SKM-1 treated with dmso at 0.1 percent for 144 hours (cell line): ENCODE data around the gene MTMR6.

Source experiments
- DNase-seq: peaks from one replicate; lab custom pipeline; 2025; ENCODE audit not compliant: unreplicated experiment; lab: John Stamatoyannopoulos, UW

Gene MTMR6

DNA sequence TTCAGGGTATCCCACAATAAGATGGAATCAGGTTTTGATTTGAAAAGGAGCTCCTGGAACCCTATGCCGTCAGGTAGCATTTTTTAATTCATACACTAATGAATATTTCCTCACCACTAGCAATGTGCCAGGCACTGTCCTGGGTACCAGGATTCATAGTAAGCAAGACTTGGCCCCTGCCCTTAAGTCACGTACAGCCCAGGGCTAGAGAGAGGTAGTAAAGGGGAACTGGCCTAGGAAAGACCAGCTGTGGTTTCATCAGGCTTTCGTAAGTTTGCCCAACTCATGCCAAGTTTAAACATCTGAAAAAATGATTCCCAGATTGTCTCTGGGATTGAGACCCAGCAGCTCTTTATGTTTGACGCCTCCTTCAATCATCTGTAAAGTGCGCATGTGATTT, 69.3 kb downstream of the MTMR6 start:
- peak; percentile 27 for DNase-seq

DNA sequence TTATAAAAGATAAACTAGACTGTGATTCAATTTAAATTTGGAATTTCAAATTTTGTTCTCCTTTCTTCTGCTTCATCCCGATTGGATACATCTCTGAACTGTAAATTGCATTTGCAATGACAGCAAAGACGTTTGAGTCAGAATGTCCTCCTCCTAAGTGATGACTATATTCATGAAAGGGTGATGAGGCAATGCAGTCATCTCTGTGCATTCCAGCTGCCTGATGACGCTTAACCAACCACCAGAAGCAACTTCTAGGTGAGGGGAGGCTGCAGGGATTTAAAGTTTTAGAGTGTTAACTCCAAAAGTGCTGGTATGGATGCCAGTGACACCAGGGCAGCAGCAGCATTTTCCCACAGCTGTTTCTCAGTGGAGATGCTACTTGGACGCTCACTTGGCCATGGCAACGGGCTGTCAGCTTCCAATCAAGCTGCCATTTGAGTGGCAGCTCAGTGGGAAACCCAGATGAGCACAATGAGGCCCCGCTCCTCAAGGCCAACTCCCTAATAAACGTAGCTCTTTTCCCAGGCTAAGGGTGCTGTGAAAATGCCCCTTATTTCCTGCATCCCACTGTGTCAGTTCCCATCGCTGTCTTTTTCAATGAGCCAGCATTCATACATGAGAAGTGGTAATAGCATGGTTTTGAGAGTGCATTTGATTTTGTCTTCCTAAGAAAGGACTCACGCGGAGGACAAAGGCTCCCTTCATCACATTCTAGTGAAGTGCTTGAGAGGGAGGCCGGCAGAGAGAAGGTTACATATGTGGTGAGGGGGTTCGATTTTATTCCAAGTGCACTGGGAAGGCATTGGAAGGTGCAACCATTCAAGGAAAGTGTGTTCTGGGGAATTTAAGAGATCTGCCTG, 70.0 kb downstream of the MTMR6 start:
- no peak for DNase-seq

DNA sequence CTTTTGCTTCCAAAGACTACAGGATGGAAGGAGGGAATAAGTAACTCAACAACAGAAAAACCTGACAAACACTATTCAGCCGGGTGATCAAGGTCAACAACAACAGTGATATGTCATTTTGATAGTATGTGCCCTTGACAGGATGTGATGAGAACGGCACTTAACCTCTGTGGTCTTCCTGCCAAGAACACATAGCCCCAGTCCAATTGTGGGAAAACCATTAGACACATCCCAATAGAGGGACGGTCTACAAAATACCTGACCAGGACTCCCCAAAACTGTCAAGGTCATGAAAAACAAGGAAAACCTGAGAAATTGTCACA, 72.1 kb downstream of the MTMR6 start:
- no peak for DNase-seq

DNA sequence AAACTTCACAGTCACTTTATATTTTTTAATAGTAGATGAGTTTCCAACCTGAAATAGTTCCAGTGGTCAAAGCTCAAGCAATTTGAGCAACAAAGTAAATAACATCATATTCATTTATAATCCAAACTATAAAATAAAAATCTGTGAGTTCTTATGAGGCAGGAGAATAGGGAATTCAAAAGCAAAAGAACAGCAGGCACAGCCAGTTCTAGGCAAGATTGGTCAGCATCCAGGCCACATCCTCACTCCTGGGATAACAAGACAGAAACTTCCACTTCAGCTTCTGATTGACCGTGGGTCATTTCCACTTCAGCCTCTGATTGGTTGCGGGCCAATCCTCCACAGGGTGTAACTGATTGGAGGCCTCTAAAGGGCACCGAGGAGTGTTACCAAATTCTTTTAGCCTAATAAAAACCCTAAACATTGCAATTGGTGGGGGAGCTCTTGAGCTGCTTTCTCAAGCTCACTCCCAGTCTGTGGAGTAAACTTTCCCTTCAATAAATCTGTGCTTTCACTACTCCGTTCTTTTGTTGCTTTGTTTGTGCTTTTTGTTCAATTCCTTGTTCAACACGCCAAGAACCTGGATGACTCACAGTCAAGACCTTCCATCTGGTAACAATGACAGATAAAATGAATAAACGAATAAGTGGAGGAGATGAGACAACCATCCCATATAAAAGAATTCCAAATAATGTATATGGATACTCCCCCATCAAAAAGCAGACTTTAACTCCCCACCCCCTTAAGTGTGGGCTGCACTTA, 72.6 kb downstream of the MTMR6 start:
- no peak for DNase-seq

DNA sequence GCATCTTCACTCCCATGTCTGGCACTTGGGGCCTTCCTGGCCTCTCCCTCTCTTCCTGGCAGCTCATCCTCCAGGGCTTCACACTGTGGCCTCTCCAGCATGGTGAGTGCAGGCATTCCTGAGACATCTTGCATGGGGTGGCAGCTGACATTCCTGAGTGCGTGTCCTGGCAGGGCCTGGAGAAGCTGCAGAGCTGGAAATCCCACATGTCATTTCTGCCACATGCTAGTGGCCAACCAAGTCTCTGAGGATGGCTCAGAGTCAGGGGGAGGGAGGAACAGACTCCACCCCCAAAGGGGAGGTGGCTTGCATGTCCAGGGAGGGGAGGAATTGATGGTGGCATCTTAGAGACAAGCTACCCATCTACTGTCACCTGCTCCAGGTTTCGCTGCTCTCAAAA, 73.6 kb downstream of the MTMR6 start:
- no peak for DNase-seq

DNA sequence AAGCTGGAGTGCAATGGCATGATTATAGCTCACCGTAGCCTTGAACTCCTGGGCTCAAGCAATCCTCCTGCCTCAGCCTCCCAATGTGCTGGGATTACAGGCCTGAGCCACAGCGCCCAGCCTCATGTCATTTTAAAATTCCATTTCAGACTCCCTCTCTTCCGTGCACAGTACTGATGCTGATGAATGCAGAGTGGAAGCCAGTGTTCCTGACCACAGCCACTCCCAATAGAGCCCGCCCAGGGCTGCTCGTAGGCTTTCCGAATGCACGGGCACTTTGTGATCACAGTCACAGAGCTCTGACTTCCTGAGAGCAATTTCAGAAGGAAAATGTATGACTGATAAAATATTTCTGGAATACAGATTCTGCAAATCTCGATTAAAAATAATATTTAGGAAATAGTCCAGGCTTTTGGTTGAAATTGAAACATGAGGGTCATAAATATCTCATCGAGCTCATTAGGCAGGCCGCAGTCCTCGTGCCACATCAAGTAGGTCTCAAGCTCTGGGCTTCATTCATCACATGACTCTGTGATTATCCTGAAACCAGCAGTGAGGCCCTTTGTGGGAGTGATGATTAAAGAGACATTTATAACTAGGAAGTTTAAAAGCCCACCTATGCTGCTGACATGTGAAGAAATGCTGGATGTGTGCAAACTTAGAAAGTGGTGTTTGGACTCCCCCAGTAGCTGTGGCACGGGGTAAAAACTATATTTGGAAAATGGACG, 76.3 kb downstream of the MTMR6 start:
- DNase-seq, result no peak

DNA sequence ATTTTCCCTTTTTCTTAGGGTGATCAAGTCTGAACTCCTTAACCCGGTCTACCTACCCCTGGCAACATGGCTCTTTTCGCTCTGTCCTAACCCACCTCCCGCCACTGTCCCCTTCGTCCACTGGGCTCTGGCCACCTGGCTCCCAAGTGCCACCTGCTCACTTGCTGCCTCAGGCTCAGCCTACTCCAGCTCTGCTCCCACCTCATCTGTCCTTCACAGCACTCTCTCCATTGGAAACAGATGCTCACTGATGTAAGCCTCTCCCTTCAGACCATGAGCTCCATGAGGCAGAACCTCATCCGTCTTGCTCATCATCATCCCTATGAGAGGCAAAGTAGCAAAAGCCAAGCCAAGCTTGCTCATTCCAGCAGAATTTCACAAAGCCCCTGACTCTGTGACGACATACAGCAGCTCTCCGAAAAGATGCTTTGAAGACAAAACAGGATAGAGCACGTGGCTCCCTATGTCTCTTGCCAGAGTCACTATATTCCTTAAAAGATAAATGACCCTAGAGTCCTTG, 79.9 kb downstream of the MTMR6 start:
- DNase-seq, result no peak

DNA sequence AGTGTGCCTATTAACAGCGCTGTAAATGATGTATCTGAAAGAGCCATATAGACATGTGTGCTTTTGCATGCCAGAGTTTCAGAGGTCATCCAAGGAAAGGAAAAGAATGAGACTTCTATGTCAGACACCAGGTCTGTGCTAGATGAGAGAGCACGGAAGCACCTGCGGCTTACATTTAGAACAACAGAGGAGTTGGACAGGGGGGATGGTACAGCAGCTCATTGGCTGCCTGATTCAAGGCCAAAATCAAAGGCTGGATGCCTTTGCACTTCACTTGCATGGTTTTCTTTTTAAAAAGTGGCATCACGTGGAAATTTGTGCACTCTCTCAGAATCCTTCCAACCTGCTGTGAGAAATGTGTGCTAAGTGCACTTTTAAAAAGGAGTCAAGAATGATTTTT, 82.4 kb downstream of the MTMR6 start:
- no peak for DNase-seq

DNA sequence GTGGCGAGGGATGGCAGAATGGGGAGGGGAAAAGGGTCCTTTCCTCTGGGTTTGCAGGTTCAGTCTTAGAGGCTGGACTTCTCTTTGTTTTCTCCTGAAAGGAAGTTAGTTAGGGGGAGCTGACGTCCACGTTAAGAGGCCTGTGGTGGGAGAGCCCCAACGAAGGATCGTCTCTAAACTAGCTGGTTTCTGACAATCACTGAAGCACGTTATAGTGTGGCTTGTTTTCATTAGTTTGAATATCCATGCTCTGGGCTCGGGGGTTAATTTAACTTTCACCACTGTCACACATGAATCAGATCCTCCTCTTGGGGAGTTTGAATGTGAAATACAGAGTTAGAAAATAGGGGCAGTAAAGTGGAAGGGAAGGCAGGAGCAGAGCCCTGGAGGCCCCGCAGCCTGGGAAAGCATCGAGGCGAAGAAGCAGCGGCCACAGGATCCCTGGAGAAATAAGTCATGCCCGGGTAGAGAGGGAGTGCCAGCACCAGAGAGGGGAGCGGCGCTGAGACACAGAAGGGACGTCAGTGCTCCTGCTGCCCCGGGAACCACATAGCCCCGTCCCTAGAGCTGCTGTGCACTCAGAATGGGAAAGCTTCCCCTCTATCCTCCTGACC, 84.1 kb downstream of the MTMR6 start:
- DNase-seq, result no peak

DNA sequence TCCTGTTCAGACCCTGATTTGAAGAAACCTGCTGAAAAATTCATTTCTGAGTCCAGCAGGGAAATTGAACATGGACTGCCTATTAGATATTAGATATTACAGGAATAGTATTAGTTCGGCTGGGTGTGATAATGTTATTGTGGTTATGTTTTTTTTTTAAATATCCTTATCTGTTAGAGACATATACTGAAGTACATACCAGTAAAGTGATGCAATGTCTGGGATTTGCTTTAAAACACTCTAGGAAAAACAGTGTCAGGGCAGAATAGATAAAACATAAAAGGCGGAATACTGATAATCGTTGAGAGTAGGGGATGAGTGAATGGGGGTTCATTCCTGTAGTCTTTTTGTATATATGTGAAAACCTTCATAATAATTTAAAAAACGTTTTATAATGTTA, 86.5 kb downstream of the MTMR6 start:
- no peak for DNase-seq

DNA sequence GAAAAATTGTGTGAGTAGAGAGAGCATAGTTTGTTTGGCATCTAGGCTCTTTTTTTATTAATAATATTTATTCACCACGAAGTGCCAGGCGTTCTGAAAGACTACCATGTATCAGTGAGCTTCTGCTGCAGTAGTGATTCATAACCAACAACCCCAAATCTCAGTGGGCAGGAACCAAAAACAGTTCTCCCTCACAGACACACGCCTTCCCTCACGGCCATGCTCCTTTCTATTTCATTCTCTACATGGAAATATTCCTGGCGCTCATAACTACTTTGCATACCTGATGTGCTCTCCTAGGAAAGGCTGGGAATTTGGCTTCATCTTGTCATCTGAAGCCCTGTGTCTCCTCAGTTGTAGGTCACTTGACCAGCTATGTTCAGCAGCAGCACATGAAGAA, 88.6 kb downstream of the MTMR6 start:
- no peak for DNase-seq

DNA sequence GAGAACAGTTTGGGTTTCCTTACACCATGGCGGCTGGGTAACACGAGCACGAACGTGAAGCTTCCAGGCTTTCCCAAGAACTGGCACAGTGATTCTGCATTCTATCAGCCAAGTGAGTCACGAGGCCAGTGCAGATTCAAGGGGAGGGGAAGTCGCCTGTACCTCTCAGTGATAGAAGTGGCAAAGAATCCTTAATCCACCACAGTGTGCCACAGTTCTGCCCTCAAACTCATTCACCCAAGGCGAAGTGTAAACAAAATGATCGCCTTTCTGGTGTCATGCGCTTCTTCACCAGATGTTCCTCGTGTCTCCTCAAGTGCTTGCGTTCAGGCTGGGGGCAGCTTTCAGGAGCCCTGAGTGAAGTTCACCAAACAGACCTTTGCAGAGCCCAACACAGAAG, 90.3 kb downstream of the MTMR6 start:
- no peak for DNase-seq
